H1 (cell line): ENCODE data around the gene SCN10A. TPM values are rescaled to one million over a fixed set of nuclear protein-coding genes. Genes with fewer than 3 reads are reported as not detected.

Experiments
- CTCF ChIA-PET: fragments of 300-600 bp; sonication (Branson Sonifier 250); formaldehyde crosslinking; loops from one replicate; lab custom pipeline; 2021; ENCODE audit not compliant: partially characterized antibody; lab: Charles Lee
- POLR2A ChIA-PET: fragments of 300-600 bp; sonication (Branson Sonifier 250); formaldehyde crosslinking; loops from one replicate; lab custom pipeline; 2021; ENCODE audit warnings: inconsistent platforms; ENCODE audit not compliant: partially characterized antibody; lab: Charles Lee
- DNase-seq, 2 experiments: peaks; one replicate each; pipeline versions ENCODE4 v3.0.0 to v3.0.0-alpha.2; 2010 to 2022; ENCODE audit warnings: low spot score in 2 of 2, low read depth in 1 of 2, mixed read lengths in 1 of 2
- FAIRE-seq: peaks from 2 replicates; lab custom pipeline; 2011; peaks lifted over from hg19 to GRCh38; lab: Jason Lieb, UNC
- H2AFZ ChIP-seq: 2 replicates; pipeline ENCODE4 v1.8.1; 2012; ENCODE audit warnings: low read length, inconsistent platforms
- H2AK5ac ChIP-seq: 2 replicates; pipeline ENCODE4 v1.6.1; 2013; ENCODE audit warnings: low read depth, low read length
- H2BK120ac ChIP-seq: replicated peaks from 2 replicates; pipeline ENCODE3; 2013; ENCODE audit warnings: low read depth, low read length, inconsistent platforms
- H2BK12ac ChIP-seq: 2 replicates; pipeline ENCODE4 v1.6.1; 2013; ENCODE audit warnings: low read depth, low read length
- H2BK15ac ChIP-seq: 2 replicates; pipeline ENCODE4 v1.6.1; 2013; ENCODE audit warnings: low read length
- H2BK20ac ChIP-seq: 2 replicates; pipeline ENCODE4 v1.6.1; 2013; ENCODE audit warnings: low read length
- H2BK5ac ChIP-seq: 2 replicates; pipeline ENCODE4 v1.6.1; 2013; ENCODE audit warnings: low read depth, low read length
- H3K14ac ChIP-seq: 2 replicates; pipeline ENCODE4 v1.6.1; 2013; ENCODE audit warnings: inconsistent platforms; ENCODE audit not compliant: insufficient read length
- H3K18ac ChIP-seq: 2 replicates; pipeline ENCODE4 v1.6.1; 2013; ENCODE audit warnings: low read length; ENCODE audit errors: extremely low read depth
- H3K23ac ChIP-seq: 2 replicates; pipeline ENCODE4 v1.6.1; 2013; ENCODE audit warnings: inconsistent platforms; ENCODE audit not compliant: insufficient read length
- H3K23me2 ChIP-seq: 2 replicates; pipeline ENCODE4 v1.6.1; 2013; ENCODE audit warnings: low read depth, low read length
- H3K27ac ChIP-seq: 2 replicates; pipeline ENCODE4 v1.6.1; 2011; ENCODE audit warnings: low read depth, low read length, inconsistent platforms
- H3K27me3 ChIP-seq, 4 experiments: replicated peaks in 1 of 4; 1 replicate in 1 of 4; 2 replicates in 3 of 4; pipeline versions ENCODE4 v1.6.1 to v1.8.1; 2011 to 2013; ENCODE audit warnings: low read length in 3 of 4, mild to moderate bottlenecking in 3 of 4, inconsistent platforms in 2 of 4, mixed read lengths in 2 of 4, moderate library complexity in 1 of 4; ENCODE audit not compliant: control insufficient read depth in 3 of 4, insufficient read depth in 3 of 4; ENCODE audit errors: extremely low read depth in 1 of 4
- H3K36me3 ChIP-seq, 4 experiments: 2 replicates each; pipeline versions ENCODE4 v1.6.1 to v1.8.1; 2011 to 2013; ENCODE audit warnings: mild to moderate bottlenecking in 4 of 4, low read length in 3 of 4, moderate library complexity in 2 of 4, control low read depth in 1 of 4, inconsistent platforms in 1 of 4; ENCODE audit not compliant: insufficient read depth in 4 of 4, control insufficient read depth in 2 of 4
- H3K4ac ChIP-seq: replicated peaks from 2 replicates; pipeline ENCODE3; 2013; ENCODE audit warnings: low read length, low read depth, mixed read lengths, inconsistent platforms; ENCODE audit not compliant: insufficient read length
- H3K4me1 ChIP-seq, 4 experiments: replicated peaks in 1 of 4; 1 replicate in 1 of 4; 2 replicates in 3 of 4; pipeline versions ENCODE4 v1.6.1 to v1.8.1; 2011 to 2013; ENCODE audit warnings: low read length in 3 of 4, inconsistent platforms in 2 of 4, mixed read lengths in 1 of 4; ENCODE audit not compliant: insufficient read depth in 4 of 4, control insufficient read depth in 3 of 4
- H3K4me2 ChIP-seq, 2 experiments: 2 replicates each; pipeline versions ENCODE4 v1.6.1 to v1.8.1; 2011 to 2013; ENCODE audit warnings: low read depth in 2 of 2, low read length in 2 of 2, control low read depth in 1 of 2, inconsistent platforms in 1 of 2, mild to moderate bottlenecking in 1 of 2; ENCODE audit not compliant: insufficient read depth in 1 of 2
- H3K4me3 ChIP-seq, 4 experiments: fragments of 200-600, 300-600 bp in 1 of 4; sonication (generic), shearing (Covaris generic), sonication (Bioruptor Twin) in 1 of 4; 2 replicates each; pipeline versions ENCODE4 v1.5.1 to v1.8.1; 2011 to 2016; ENCODE audit warnings: low read length in 4 of 4, low read depth in 3 of 4, control low read depth in 2 of 4, inconsistent platforms in 2 of 4, mild to moderate bottlenecking in 2 of 4, mixed read lengths in 1 of 4, moderate library complexity in 1 of 4; ENCODE audit not compliant: insufficient read depth in 2 of 4; ENCODE audit errors: extremely low read depth in 1 of 4
- H3K56ac ChIP-seq: replicated peaks from 2 replicates; pipeline ENCODE3; 2013; ENCODE audit warnings: low read depth, mild to moderate bottlenecking, mixed read lengths, low read length, inconsistent platforms; ENCODE audit not compliant: insufficient read length
- H3K79me1 ChIP-seq: 2 replicates; pipeline ENCODE4 v1.6.1; 2013; ENCODE audit warnings: low read depth, low read length, control low read depth
- H3K79me2 ChIP-seq, 2 experiments: 2 replicates each; pipeline versions ENCODE4 v1.6.1 to v1.8.1; 2012 to 2013; ENCODE audit warnings: low read length in 2 of 2, mild to moderate bottlenecking in 2 of 2, inconsistent platforms in 1 of 2; ENCODE audit not compliant: insufficient read depth in 2 of 2, control insufficient read depth in 1 of 2
- H3K9ac ChIP-seq, 4 experiments: replicated peaks in 1 of 4; 1 replicate in 1 of 4; 2 replicates in 3 of 4; pipeline versions ENCODE4 v1.6.1 to v1.8.1; 2011 to 2013; ENCODE audit warnings: low read depth in 3 of 4, low read length in 3 of 4, control low read depth in 2 of 4, mild to moderate bottlenecking in 2 of 4, moderate library complexity in 2 of 4, inconsistent platforms in 1 of 4; ENCODE audit errors: extremely low read depth in 1 of 4
- H3K9me3 ChIP-seq, 2 experiments: 2 replicates each; pipeline versions ENCODE4 v1.6.1 to v1.8.1; 2012 to 2013; ENCODE audit warnings: mild to moderate bottlenecking in 2 of 2, moderate library complexity in 2 of 2, control low read depth in 1 of 2, inconsistent platforms in 1 of 2, low read depth in 1 of 2, low read length in 1 of 2, mixed read lengths in 1 of 2; ENCODE audit not compliant: insufficient read depth in 2 of 2
- H4K20me1 ChIP-seq, 2 experiments: replicated peaks in 1 of 2; 2 replicates each; pipeline versions ENCODE3 to v1.8.1; 2011 to 2013; ENCODE audit warnings: inconsistent platforms in 2 of 2, low read length in 2 of 2, mild to moderate bottlenecking in 1 of 2; ENCODE audit not compliant: insufficient read depth in 2 of 2, control insufficient read depth in 1 of 2
- H4K5ac ChIP-seq: 2 replicates; pipeline ENCODE4 v1.6.1; 2013; ENCODE audit warnings: low read length, low read depth, mixed read lengths, inconsistent platforms; ENCODE audit not compliant: insufficient read length
- H4K8ac ChIP-seq: 2 replicates; pipeline ENCODE4 v1.8.0; 2013; ENCODE audit warnings: mild to moderate bottlenecking, moderate library complexity, low read length, inconsistent platforms; ENCODE audit not compliant: insufficient read depth; ENCODE audit errors: extremely low read depth
- H4K91ac ChIP-seq: replicated peaks from 2 replicates; pipeline ENCODE3; 2013; ENCODE audit warnings: low read length, mixed read lengths, inconsistent platforms; ENCODE audit not compliant: insufficient read length
- TCF12 ChIP-seq: IDR thresholded peaks from 2 replicates; pipeline ENCODE4 v1.6.1; 2011; ENCODE audit warnings: low read depth, mild to moderate bottlenecking, low read length
- WGBS, 2 experiments: shearing (Covaris generic) in 1 of 2; methylation state at CpG; one replicate each; pipeline versions ENCODE4 v1.1.6 to v1.1.7; 2013 to 2015; ENCODE audit warnings: low lambda C conversion rate in 2 of 2, mixed read lengths in 2 of 2, inconsistent platforms in 1 of 2, low coverage in 1 of 2, missing lambda C conversion rate in 1 of 2; ENCODE audit not compliant: insufficient replicate concordance in 2 of 2, insufficient coverage in 1 of 2, insufficient read length in 1 of 2; ENCODE audit errors: extremely low coverage in 1 of 2, missing lambda C conversion rate in 1 of 2; 5-methylcytosine and 5-hydroxymethylcytosine counted together
- polyA plus RNA-seq, 7 experiments: library from polyadenylated mRNA; depleted of rRNA in 3 of 7; stranded (reverse) in 5 of 7; unstranded in 2 of 7; fragments of >200 nt in 5 of 7; fragments of 200-250 nt in 2 of 7; gene quantifications; 1 replicate in 5 of 7; 2 replicates in 1 of 7; 4 replicates in 1 of 7; pipeline versions ENCODE4 v1.2.1 to v1.2.3, GENCODE V29; 2011 to 2013; ENCODE audit warnings: missing spikeins in 2 of 7, mixed read lengths in 2 of 7
- total RNA-seq: library from RNA; stranded (reverse); fragmentation: NEBNext Ultra II Directional; extraction: Animal tissue kit (Norgen Biotek cat#: 25700); gene quantifications from 2 replicates; pipeline ENCODE4 v1.2.1, GENCODE V29; 2021

The SCN10A gene
- total and polyA plus RNA-seq, 2 of the 8 experiments (the other 6 are each of a cell fraction or from before 2014, with no cell fraction given): not detected

GRCh38 chr3:38722781-38723568, 93.0 kb downstream of the SCN10A start:
- Histone ChIP-seq H3K14ac (no peak overlapping the region), H3K4ac (no peak overlapping the region), H2BK15ac (no peak overlapping the region), H3K4me2 (no peak overlapping the region), H3K23me2 (no peaks in the 10 kb centered on the region), H2AK5ac (no peak overlapping the region), H3K79me1 (no peaks in the 10 kb centered on the region), H3K79me2 (no peaks in the 10 kb centered on the region), H3K9ac (no peak overlapping the region), H3K27me3 (no peaks in the 10 kb centered on the region; a peak in 1 of 7 replicates), H3K4me3 (no peak overlapping the region), H3K36me3 (no peaks in the 10 kb centered on the region), H3K9me3 (no peaks in the 10 kb centered on the region), H2BK120ac (no peak overlapping the region), H4K20me1 (no peaks in the 10 kb centered on the region), H2BK5ac (no peak overlapping the region), H4K5ac (no peak overlapping the region), H3K27ac (no peak overlapping the region), H2BK20ac (no peak overlapping the region), H4K8ac (no peak overlapping the region), H3K56ac (no peak overlapping the region), H3K4me1 (peaks cover 0 to 10% (median 4%) of the 10 kb centered on the region in 4 experiments; a peak in 5 of 7 replicates), H3K23ac (no peak overlapping the region), H3K18ac (no peak overlapping the region), H2AFZ (no peak overlapping the region), H4K91ac (no peak overlapping the region), H2BK12ac (no peak overlapping the region)
- TF ChIP-seq TCF12: no peak
- FAIRE-seq (no peak), DNase-seq (no peak)
- WGBS, 2 experiments: 91% methylated on average over 12 of the region's 12 CpGs; no CpG with 5 or more reads in 1 of the 2 experiments
- ChIA-PET POLR2A (interaction anchor here (1.1 kb wide), 1 partner anchor 8 kb away, joined by 3 read pairs; no protein-coding TSS in a partner anchor), CTCF (interaction anchor here (0.7 to 10.3 kb wide), 8 partner anchors 11 to 277 kb away, joined by 3 to 80 read pairs (median 4); no protein-coding TSS in a partner anchor)
